ENCODE measurements around the gene WDR31.

WDR31 gene

GRCh38 chr9:113349066-113349444, 9.0 kb upstream of the WDR31 start:
- no peak for TF ChIP-seq CTCF (conservative IDR thresholded peaks at IDR 0.05; ENCODE audit: control insufficient read depth, insufficient read depth, low read depth, low read length)
- H3K4me3 ChIP-seq (ENCODE audit: control insufficient read depth, low read depth, low read length), result no peak overlapping the region
- no peak for DNase-seq (ENCODE audit: low read depth)

- no peak for TF ChIP-seq CTCF (conservative IDR thresholded peaks at IDR 0.05; ENCODE audit: control insufficient read depth, insufficient read depth, low read depth, low read length)
- no peak overlapping the region for H3K4me3 ChIP-seq (ENCODE audit: control insufficient read depth, low read depth, low read length)
- no peak for DNase-seq (ENCODE audit: low read depth)
These were observed 8.4 kb upstream of the WDR31 start for GRCh38 chr9:113348437-113348836.

- no peak overlapping the region for H3K4me3 ChIP-seq (ENCODE audit: control insufficient read depth, low read depth, low read length)
- DNase-seq (ENCODE audit: low read depth), result no peak
- TF ChIP-seq CTCF (conservative IDR thresholded peaks at IDR 0.05; ENCODE audit: control insufficient read depth, insufficient read depth, low read depth, low read length), result no peak
These were observed 5.6 kb upstream of the WDR31 start for GRCh38 chr9:113345671-113346070.

GRCh38 chr9:113345190-113345589, 5.1 kb upstream of the WDR31 start:
- DNase-seq (ENCODE audit: low read depth), result no peak
- no peak overlapping the region for H3K4me3 ChIP-seq (ENCODE audit: control insufficient read depth, low read depth, low read length)
- no peak for TF ChIP-seq CTCF (conservative IDR thresholded peaks at IDR 0.05; ENCODE audit: control insufficient read depth, insufficient read depth, low read depth, low read length)

GRCh38 chr9:113343732-113344231, 3.7 kb upstream of the WDR31 start:
- no peak for TF ChIP-seq CTCF (conservative IDR thresholded peaks at IDR 0.05; ENCODE audit: control insufficient read depth, insufficient read depth, low read depth, low read length)
- no peak overlapping the region for H3K4me3 ChIP-seq (ENCODE audit: control insufficient read depth, low read depth, low read length)
- DNase-seq (ENCODE audit: low read depth), result peak; percentile 46

- no peak overlapping the region for H3K4me3 ChIP-seq (ENCODE audit: control insufficient read depth, low read depth, low read length)
- TF ChIP-seq CTCF (conservative IDR thresholded peaks at IDR 0.05; ENCODE audit: control insufficient read depth, insufficient read depth, low read depth, low read length), result no peak
- no peak for DNase-seq (ENCODE audit: low read depth)
These were observed 1.8 kb upstream of the WDR31 start for GRCh38 chr9:113341712-113342410.
